Activated T-cell treated with anti-CD3 and anti-CD28 coated beads, Interleukin-2, amount 50 U/mL, for 4 hours (primary cell): ENCODE measurements around the gene PF4V1. TPM values are rescaled to one million over a fixed set of nuclear protein-coding genes. Genes with fewer than 3 reads are reported as not detected.
"Not testable (repeated sequence)": the region's sequence is repeated elsewhere in the genome, so short reads cannot be mapped to it uniquely, and the experiment has no call there.

ENCODE experiments used
- ATAC-seq, 2 donors: fragments of 200-7000 bp; cut with Tn5 transposase; one replicate each; pipeline ENCODE4 v1.10.0; 2021
- DNase-seq: peaks from one replicate; pipeline ENCODE4 v3.0.0-alpha.2; 2020
- H3K27me3 Mint-ChIP-seq: one replicate; pipeline ENCODE4 v1.8.0; 2021; ENCODE audit warnings: low read depth, mixed read lengths
- H3K36me3 Mint-ChIP-seq: one replicate; pipeline ENCODE4 v1.8.0; 2022; ENCODE audit warnings: mixed read lengths; ENCODE audit not compliant: insufficient read depth
- H3K4me1 Mint-ChIP-seq: one replicate; pipeline ENCODE4 v1.8.0; 2021; ENCODE audit warnings: low read depth, mixed read lengths
- H3K4me3 Mint-ChIP-seq: one replicate; pipeline ENCODE4 v1.8.0; 2021; ENCODE audit warnings: mild to moderate bottlenecking, moderate library complexity, mixed read lengths
- H3K9me3 Mint-ChIP-seq: one replicate; pipeline ENCODE4 v1.8.0; 2021; ENCODE audit warnings: mixed read lengths
- total RNA-seq, 3 donors: library from RNA; stranded (reverse); gene quantifications; one replicate each; pipeline ENCODE4 v1.2.1, GENCODE V29; 2021

The PF4V1 gene
- total RNA-seq, 3 donors from 2014 or later = not detected

- H3K27me3 Mint-ChIP-seq = no peaks in the 10 kb centered on the region
- H3K9me3 Mint-ChIP-seq = peaks cover 3% of the 10 kb centered on the region
- no peaks in the 10 kb centered on the region for H3K36me3 Mint-ChIP-seq
- DNase-seq (no peak), ATAC-seq (no peak)
- no peaks in the 10 kb centered on the region for H3K4me1 Mint-ChIP-seq
- no peak overlapping the region for H3K4me3 Mint-ChIP-seq
Measured at GRCh38 chr4:73895201-73896175, 42.4 kb downstream of the PF4V1 start.

GRCh38 chr4:73896416-73896815 is 43.3 kb downstream of the PF4V1 start:
- no peaks in the 10 kb centered on the region for H3K4me1 Mint-ChIP-seq
- H3K9me3 Mint-ChIP-seq = no peaks in the 10 kb centered on the region

GRCh38 chr4:73897380-73898136 is 44.5 kb downstream of the PF4V1 start:
- Mint-ChIP-seq H3K9me3 (no peaks in the 10 kb centered on the region), H3K27me3 (no peaks in the 10 kb centered on the region), H3K36me3 (no peaks in the 10 kb centered on the region), H3K4me3 (no peak overlapping the region), H3K4me1 (no peaks in the 10 kb centered on the region)
- ATAC-seq = no peak
- no peak for DNase-seq

More at GRCh38 chr4:73896416-73896815, 43.3 kb downstream of the PF4V1 start:
- ATAC-seq (no peak), DNase-seq (no peak)
- Mint-ChIP-seq H3K4me3 (no peak overlapping the region), H3K36me3 (no peaks in the 10 kb centered on the region), H3K27me3 (no peaks in the 10 kb centered on the region)

- DNase-seq, H3K27me3 Mint-ChIP-seq, H3K9me3 Mint-ChIP-seq, ATAC-seq, H3K4me1 Mint-ChIP-seq, H3K4me3 Mint-ChIP-seq, H3K36me3 Mint-ChIP-seq: not testable (repeated sequence)
Measured at GRCh38 chr4:73899338-73899737, 46.2 kb downstream of the PF4V1 start.

GRCh38 chr4:73901031-73901430 is 47.9 kb downstream of the PF4V1 start:
- no peaks in the 10 kb centered on the region for H3K27me3 Mint-ChIP-seq
- H3K9me3 Mint-ChIP-seq = no peaks in the 10 kb centered on the region
- ATAC-seq (no peak), DNase-seq (no peak)
- H3K4me1 Mint-ChIP-seq = no peaks in the 10 kb centered on the region
- no peaks in the 10 kb centered on the region for H3K36me3 Mint-ChIP-seq
- no peak overlapping the region for H3K4me3 Mint-ChIP-seq

GRCh38 chr4:73902038-73902637 is 49.0 kb downstream of the PF4V1 start:
- no peaks in the 10 kb centered on the region for H3K9me3 Mint-ChIP-seq
- DNase-seq (no peak), ATAC-seq (no peak)
- H3K4me3 Mint-ChIP-seq = no peak overlapping the region
- no peaks in the 10 kb centered on the region for H3K36me3 Mint-ChIP-seq
- H3K4me1 Mint-ChIP-seq = no peaks in the 10 kb centered on the region
- H3K27me3 Mint-ChIP-seq = no peaks in the 10 kb centered on the region

DNA sequence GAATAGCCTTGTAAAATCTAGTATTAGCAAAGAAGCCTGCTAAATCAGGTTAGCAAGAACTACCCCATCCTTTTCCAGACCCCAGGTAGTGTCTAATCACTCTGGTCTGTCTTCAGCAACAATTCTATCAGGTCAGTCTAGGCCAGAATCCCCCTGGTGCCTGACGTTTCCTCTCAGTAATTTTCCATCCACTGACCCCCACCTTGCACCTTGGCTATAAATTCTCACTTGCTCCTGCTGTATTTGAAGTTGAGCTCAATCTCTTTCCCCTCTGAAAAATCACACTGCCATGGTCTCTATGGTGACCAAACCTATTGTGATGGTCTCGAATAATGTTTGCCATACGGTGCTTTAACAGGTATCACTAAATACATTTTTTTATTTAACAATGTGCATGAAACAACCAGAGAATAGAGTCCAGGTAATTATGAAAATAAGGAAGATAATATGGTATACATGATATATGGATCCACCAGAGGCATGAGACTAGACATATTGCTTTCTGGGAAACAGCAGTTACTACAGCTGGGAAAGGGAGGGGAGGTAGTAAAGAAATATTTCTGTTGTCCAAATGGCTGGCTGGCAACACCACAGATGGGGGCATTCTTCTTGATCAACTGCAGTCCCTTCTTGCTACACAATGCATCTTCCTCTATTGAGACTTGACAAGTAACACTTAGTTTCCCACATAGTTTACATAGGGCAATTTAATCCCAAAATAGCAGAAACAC is 49.9 kb downstream of the PF4V1 start:
- DNase-seq (no peak), ATAC-seq (no peak)
- no peak overlapping the region for H3K4me3 Mint-ChIP-seq
- no peaks in the 10 kb centered on the region for H3K9me3 Mint-ChIP-seq
- H3K36me3 Mint-ChIP-seq = no peaks in the 10 kb centered on the region
- H3K27me3 Mint-ChIP-seq = no peaks in the 10 kb centered on the region
- no peaks in the 10 kb centered on the region for H3K4me1 Mint-ChIP-seq

Other genes starting within 250 kb of the PF4V1 start
- gene RASSF6, start 232.9 kb upstream of the PF4V1 start, total RNA-seq = not detected
- 1 to 10 TPM; 2.5 to 4.2 (median 3.9) TPM for gene CXCL8, start 112.7 kb upstream of the PF4V1 start, total RNA-seq
- not detected for gene CXCL6, start 16.6 kb upstream of the PF4V1 start, total RNA-seq
- not detected for gene CXCL1, start 16.1 kb downstream of the PF4V1 start, total RNA-seq
- not detected for gene PF4, start 128.7 kb downstream of the PF4V1 start, total RNA-seq
- not detected for gene PPBP, start 134.9 kb downstream of the PF4V1 start, total RNA-seq
- not detected for gene CXCL5, start 145.4 kb downstream of the PF4V1 start, total RNA-seq
- gene CXCL3, start 185.4 kb downstream of the PF4V1 start, total RNA-seq = under 1 TPM in 1 of 3 donors, not detected in 2; 0.40 TPM
- under 1 TPM in 2 of 3 donors, not detected in 1; 0.37 to 0.68 TPM for gene CXCL2, start 245.9 kb downstream of the PF4V1 start, total RNA-seq